HL-60/S4 treated with retinoic acid at 250 ng/mL for 4 days and 3 days (cell line): Measurements from ENCODE around the gene PABPN1L.
"Not testable (repeated sequence)": the region's sequence is repeated elsewhere in the genome, so short reads cannot be mapped to it uniquely, and the experiment has no call there.

ENCODE experiments used
- in situ Hi-C: fragments of 300-500 bp; cut with MboI; formaldehyde crosslinking; loops from 2 replicates; pipeline ENCODE4 v1.7.0; 2022; ENCODE audit warnings: low sequenced_read_pairs

The PABPN1L gene

DNA sequence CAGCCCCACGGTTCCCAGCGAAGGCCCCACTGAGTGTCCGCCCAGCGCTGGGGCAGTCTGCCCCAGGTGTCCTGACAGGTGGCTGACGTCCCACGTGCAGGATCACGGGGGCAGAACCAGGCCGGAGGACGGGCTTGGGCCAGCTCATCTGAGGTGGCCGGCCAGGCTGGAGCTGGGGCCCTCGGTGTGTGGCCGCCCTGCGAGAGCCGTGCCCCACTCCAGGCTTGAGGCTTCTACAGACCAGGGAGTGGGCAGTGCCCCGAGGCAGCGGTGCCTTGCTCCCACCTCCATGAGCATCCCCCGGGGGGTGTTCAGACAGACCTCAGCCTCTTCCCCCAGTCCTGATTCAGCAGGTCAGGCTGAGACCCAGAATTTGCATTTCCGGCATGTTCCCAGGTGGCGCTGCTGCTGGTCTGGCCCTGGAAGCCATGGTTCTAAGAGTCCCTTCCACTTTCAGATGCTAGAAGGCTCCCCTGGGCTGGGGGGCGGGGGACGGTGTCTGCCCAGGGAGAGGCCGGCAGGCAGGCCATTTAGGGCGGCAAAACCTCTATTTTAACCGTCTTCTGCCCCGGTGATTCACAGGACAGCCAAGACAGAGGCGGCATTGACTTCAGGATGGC lies 35.4 kb upstream of the PABPN1L start:
- in situ Hi-C loops: no loop called here

DNA sequence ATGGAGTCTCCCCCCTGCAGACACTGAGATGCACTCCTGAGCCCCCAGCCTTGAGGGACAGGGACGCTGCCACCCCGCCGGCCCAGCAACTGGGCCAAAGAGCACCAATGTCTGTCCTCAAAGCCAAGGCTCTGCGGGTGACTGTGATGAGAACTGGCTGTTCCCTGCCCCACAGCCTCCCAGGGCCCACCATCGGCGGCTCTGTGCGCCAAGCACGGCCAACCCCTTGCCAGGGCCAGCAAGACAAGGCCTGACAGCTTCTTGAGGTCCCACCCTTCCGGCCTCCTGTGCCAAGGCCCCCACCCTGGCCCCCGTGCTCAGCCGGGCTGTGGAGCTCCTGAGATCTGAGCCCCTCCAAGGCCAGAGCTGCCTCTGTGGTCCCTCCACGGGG lies 34.2 kb upstream of the PABPN1L start:
- in situ Hi-C loops: no loop called here

GRCh38 chr16:88899901-88900661 lies 33.6 kb upstream of the PABPN1L start:
- in situ Hi-C loops: no loop called here

DNA sequence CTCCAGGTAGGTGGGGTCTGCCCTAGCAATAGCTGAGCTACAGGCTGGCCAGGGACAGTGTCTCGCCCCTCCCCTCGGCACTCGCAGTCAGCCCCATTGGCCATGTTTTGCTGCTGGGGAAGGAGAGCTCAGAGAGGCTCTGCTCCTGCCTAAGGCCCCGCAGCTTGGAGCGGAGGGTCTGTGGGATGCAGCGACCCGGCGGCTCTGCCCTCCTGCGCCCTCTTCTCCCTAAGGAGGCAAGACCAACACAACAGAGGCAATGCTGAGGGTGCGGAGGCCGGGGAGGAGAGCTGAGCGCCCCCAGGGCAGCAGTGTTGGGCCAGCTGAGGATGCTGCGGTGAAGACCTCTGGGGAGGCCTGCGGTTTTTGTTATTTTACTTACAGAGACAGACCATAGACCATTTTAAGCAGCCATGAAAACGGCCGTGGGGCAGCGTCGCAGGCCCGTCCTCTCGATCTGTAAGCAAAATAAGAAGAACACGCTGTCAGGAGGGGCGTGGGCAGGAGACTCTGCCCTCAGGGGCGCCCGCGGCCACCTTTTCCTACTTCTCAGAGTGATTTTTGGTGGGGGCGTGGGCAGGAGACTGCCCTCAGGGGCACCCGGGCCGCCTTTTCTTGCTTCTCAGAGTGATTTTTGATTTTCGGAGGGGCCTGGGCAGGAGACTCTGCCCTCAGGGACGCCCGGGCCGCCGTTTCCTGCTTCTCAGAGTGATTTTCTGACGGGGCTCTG lies 31.4 kb upstream of the PABPN1L start:
- in situ Hi-C loops: no loop called here

DNA sequence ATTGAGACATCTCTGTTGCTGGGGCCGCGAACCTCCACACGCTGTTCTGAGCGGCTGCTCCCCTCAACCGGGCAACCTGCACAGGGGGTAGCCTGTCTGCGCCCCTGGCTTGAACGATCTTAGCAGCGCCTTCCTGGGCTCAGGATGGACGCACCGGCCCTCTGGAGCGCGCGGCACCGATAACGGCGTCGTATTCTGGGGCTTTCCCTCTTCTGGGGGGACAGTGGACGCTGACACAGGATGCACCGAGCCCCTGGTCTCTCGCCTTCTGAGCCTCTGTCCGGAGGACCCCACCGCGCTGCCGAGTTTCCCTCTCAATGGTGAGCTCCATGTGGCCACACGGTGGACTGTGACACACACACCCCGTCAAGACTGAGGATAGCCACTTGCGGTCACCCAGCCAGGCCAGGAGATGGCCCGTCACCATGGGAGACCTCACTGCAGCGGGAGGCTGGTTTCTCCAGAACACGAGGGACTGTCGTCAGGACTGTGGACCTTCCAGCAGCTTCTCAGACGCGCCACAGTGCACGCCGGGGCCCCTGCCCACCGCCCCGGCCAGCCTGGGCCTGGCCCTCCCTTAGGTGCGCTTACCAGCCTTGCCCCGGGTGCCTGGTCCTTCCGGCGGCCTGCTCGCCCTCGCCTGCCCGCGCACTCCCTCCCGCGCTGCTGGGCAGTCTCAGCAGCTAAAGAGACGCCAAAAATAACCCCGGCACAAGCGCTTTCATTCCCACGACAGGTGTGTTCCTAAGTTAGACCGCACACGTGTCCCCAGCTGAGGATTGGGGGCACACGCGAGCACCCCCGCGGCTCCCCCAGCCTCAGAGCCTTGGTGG lies 30.0 kb upstream of the PABPN1L start:
- in situ Hi-C loops: no loop called here

DNA sequence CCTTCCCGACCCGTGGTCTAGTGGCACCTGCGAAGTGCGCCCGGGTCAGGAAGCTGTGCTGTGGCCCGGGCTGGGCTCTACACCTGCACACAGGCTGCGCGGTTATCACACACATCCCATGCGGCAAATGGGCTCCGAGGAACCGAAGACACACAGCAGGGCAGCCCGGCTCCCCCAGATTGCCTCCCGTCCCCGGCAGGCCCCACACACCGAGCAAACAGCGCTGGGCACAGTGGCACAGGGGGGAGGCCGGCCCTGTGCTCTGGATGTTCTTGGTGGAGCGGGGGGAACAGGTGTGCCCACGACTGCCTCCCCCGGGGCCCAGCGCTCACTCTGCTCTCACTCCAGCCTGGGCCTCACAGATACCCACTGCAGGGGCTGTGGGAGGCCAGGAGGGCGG lies 28.9 kb upstream of the PABPN1L start:
- in situ Hi-C loops: no loop called here

DNA sequence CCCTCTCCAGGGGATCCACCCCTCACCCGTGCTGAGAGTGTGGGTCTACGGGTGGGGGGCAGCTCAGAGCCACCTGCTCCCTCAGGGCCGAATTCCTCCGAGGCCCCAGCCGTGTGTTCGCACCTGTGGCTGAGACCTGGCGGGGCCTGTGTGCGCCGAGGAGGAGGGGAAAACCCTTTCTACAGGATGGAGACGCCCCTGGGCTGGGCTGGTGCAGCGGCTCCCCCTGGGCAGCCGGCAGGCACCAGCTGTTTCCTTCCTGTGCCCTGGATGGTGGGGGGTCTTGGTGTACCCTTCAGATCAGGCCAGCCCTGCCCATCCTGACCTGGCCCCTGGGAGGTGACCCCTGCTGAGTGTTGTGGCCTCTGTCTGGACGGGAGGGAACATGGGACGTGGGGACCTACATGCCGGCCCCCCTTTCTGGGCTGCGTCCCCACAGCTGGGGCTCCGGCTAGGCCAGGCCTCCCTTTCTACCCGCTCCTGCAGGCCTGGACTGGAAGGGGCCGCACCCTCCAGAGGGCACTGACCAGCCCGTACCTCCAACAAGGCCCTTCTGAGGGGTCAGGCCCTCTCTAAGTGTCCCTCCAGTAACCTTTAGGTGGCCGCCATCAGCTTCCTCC lies 28.3 kb upstream of the PABPN1L start:
- in situ Hi-C loops: no loop called here

DNA sequence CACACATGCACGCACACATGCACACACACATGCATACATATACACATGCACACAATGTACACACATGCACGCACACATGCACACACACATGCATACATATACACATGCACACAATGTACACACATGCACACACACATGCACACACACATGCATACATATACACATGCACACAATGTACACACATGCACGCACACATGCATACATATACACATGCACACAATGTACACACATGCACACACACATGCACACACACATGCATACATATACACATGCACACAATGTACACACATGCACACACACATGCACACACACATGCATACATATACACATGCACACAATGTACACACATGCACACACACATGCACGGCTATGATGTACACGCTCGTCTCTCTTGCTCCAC lies 27.8 kb upstream of the PABPN1L start:
- in situ Hi-C loops: not testable (repeated sequence)

DNA sequence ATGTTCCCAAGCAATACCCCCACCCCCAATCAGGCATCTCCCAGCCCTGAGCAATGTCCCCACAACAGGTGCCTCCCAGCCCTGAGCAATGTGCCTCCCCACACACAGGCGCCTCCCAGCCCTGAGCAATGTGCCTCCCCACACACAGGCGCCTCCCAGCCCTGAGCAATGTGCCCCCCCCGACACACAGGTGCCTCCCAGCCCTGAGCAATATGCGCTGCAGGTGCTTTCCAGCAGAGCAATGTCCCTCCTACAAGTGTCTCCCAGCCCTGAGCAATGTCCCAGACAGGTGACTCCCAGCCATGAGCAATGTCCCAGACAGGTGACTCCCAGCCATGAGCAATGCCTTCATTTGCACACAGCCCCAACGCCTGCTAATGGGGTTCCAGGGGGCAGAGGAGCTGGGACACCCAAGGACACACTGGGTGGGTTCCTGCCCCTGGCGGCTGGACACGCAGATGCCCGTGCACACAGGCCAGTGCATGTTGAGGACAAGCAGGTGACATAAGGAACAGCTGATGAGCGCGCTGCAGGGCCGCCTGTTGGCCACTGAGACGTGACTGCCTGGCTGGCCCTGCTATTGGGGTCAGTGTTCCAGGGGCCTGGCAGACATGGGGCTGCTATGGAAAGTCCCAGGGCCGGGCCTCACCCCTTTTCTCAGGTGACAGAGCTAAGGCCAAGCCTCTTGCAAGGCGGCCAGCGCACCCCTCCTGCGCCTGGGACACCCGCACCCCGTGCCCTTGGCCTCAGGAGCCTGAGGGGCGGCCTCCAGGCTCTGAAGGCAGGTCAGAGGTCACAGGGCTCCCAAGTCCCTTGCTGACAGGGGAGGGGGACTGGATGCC lies 26.9 kb upstream of the PABPN1L start:
- in situ Hi-C loops: no loop called here

GRCh38 chr16:88892065-88892464 lies 25.6 kb upstream of the PABPN1L start:
- in situ Hi-C loops: no loop called here

DNA sequence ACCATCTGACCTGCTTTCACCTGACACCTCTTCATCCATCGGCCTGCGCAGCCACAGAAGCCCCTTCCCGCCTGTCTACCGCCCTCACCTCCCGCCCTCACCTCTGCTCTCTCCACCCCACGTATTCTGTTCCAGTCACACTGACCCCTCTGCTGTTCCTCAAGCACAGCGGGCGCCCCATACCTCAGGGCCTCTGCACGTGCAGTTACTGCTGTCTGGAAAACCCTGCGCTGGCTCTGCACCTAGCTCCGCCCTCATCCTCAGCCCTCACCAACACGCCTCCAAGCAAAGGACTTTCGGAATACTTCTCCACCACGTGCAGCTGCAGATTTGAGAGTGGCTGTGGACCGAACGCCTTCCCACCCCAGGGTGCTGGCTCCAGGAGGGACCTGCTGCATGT lies 24.6 kb upstream of the PABPN1L start:
- in situ Hi-C loops: no loop called here

GRCh38 chr16:88889702-88890352 lies 23.4 kb upstream of the PABPN1L start:
- in situ Hi-C loops: not testable (repeated sequence)

DNA sequence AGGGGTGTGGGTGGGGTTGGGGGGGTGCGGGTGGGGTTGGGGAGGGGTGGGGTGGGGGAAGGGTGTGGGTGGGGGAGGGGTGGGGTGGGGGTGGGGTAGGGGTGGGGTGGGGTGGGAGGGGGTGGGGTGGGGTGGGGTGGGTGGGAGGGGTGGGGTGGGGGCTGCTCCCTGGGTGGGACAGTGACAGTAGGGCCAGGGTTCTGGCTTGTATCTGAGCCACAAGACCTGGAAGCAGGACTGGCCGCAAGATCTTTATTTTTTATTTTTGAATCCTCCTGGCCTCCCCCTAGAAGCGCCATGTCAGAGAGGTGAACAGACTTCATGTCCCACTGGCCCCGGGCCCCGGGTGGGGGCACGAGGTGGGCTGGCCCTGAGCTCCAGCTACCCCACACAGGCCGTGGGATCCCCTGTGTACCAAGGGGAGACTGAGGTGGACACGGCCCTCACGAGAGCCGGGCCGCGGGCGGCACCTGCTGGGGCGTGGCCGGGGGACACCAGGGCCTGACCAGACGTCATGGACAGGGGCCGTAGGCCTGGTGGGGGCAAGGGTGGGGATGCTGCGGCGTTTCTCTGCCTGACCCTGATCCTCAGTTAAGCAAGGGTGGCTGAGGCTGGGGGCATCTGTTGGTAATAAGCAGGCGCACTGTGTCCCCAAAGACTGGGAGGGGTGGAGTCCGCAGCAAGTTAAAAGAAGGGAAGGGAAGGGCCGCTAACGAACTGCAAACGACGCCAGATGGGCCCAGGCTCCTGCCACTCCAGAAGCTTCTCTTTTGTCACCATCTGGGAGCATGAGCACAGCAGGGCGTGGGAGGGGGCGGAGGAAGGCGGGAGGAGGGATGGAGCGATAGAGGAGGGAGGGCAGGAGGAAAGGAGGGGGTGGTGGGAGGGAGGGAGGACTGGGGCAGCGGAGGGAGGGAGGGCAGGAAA lies 22.3 kb upstream of the PABPN1L start:
- in situ Hi-C loops: no loop called here

GRCh38 chr16:88888057-88888456 lies 21.6 kb upstream of the PABPN1L start:
- in situ Hi-C loops: no loop called here

DNA sequence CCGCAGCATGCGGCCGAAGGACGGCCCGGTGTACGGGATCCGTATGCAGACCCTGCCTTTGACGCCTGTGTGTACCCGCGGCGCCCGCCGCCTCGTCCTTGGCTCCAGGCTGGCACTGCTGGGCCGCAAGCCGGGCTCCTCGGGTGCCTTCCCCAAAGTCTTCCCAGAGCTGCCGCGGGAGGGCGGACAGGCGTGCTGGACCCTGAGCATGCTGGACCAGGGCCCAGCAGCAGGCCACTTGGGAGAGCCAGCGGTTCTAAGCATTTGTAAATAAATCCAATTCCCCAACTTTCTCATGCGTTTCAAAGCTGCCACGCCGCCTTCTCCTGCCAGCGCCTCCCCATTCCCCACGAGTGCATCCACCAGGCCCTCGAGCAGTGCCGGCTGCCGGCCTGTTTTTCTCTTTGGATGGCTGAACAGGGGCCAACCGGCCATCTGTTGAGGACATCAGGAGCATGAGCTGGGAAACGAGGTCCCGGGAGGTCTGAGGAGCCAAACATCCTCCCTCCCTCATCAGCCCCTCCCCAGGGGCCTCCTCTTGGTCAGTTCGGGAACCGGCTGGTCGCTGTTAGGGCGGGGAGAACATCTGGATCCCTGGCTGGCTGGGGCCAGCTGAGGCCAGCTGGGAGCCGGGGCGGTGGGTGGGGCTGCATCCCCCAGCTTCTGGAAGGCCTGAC lies 20.5 kb upstream of the PABPN1L start:
- in situ Hi-C loops: no loop called here

DNA sequence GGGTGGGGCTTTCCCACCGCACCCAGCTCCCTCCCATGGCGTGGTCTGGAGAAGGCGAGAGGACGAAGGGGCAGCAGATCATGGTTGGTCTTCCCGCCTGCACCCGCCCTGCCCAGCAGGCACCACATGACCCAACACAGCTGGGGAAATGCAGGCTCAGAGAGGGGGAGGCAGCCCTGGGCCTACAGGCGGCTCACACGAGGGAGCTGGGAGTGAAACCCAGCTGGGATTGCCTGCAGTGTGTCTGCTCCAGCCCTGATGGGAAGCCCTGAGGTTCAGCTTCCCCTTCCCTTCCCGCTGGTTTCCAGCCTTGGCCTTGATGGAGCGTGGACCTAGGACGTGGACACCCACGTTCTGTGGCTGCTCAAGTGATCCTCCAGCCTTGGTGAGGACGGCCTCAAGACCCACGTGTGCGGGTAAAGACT lies 20.0 kb upstream of the PABPN1L start:
- in situ Hi-C loops: no loop called here

DNA sequence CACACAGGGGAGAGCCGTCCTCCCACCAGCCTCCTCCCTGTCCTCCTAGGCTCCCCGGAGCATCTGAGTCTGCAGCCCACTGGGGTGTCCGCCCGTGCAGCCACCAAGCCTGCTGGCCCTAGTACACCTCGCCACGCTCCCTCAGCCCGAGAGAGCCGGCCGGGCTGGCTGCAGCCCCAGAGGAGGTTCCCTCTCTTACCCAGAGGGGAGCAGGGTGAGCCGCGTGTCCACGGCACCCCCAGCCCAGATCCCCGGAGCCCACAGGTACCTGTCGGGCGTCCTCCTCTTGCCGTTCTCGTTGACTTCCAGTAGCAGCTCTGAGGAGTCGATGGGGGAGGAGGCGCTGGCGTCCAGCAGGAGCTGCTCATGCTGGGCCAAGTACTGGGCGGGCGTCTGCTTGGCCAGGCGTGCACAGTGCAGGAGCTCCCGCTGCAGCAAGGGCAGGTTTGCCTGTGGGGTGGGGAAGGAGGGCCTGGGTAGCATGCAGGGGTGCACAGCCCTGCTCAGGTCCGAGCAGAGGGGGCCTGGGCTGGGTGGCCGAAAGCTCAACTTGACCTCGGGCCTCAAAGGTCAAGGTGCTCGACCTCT lies 19.3 kb upstream of the PABPN1L start:
- in situ Hi-C loops: no loop called here
